Activated CD4-positive, alpha-beta T cell treated with anti-CD3 and anti-CD28 coated beads for 48 hours (primary cell): Measurements from ENCODE around the gene IGFLR1.

Source experiments
- DNase-seq: peaks from one replicate; pipeline ENCODE4 v3.0.0-alpha.2; 2020

Gene IGFLR1, protein sequence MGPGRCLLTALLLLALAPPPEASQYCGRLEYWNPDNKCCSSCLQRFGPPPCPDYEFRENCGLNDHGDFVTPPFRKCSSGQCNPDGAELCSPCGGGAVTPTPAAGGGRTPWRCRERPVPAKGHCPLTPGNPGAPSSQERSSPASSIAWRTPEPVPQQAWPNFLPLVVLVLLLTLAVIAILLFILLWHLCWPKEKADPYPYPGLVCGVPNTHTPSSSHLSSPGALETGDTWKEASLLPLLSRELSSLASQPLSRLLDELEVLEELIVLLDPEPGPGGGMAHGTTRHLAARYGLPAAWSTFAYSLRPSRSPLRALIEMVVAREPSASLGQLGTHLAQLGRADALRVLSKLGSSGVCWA

DNA sequence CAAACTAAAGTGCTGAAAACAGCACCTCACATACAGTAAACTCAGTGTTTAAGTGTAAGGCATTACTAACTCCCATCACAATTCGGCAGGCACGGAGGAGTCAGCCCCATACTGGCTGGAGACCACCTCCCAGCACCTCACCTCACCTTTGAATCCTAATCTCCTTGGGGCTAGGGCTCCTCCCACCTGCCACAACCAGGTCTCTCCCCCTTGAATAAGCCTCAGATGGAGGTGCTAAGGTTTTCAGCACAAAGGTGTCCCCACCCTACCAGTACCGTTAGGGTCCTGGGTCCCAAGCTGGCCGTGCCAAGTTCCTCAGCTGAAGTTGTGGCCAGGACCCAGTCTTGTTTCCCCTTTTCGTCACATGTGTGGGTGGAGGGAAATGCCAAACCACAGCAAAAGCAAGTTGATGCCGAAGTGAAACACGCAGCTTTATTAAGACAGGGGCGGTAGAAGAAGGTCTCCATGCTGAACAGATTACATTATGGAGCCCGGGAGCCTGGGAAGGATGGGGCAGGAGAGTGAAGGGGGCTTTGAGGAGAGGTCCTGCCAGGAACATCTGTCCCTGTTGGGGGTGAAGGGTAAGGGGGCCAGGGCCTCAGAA is at the start of gene IGFLR1:
TSS of gene IGFLR1 (minus strand) at position 332 of the 604 bp plus-strand sequence. CDS start 1,272 bp downstream, outside the sequence.
- peak; percentile 82 for DNase-seq

DNA sequence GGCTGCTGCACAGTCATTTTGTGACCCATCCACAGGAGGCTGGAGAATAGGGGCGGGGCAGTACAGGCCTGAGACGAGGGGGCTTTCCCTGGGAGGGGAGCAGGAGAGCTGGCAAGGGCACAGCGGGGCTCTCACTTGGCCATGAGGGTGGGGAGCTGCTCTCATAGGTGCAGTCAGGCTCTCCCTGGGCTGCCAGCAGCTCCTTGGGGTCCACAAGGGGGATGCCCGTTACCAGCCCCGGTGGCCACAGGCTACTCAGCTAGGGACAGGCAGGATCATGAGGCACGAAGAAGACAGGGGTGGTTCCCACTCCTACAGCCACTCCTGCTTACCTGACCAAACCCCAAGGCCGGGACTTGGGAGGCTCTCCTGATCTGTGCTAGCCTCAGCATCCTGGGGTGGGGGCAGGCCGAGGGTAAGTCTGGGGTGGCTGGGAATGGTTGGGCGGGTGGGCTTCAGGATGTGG is 49.6 kb upstream of the IGFLR1 start:
- DNase-seq, result no peak

DNA sequence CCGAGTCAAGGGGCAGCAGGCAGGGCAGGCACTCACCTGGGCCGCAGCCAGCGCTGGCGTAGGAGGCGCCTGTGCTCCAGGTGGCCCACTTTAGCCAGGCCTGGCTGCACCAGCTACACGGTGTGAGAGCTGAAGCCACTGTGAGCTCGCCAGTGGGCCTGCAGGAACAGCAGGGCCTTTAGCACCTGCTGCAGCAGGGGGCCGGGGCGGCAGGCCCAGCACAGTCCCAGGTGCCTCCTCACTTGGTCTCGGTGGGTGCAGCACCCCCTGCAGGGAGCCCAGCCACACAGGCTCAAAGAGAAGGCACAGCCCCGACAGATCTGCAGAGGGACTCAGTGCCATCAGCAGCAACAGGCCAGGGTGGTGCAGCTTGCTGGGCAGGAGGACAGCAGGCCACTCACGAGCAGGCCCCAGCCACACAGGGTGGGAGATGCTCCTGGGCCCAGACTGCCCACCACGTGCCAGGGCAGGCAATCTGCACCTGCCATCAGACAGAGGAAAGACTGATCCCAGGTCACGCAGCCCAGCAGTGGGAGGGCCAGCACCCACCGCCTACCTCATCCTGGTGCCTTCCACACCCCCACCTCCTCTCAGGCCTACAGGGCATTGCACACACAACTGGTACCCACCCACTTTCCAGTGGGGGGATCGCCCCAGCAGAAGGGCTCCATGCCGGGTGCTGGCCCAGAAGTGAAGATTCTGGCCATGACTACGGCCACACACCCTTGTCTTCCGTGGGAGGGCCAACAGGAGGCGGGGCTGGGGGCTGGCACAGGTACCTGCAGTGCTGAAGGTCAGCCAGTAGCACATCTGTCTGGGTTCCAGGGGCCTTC is 48.9 kb upstream of the IGFLR1 start:
- DNase-seq, result peak; percentile 25

DNA sequence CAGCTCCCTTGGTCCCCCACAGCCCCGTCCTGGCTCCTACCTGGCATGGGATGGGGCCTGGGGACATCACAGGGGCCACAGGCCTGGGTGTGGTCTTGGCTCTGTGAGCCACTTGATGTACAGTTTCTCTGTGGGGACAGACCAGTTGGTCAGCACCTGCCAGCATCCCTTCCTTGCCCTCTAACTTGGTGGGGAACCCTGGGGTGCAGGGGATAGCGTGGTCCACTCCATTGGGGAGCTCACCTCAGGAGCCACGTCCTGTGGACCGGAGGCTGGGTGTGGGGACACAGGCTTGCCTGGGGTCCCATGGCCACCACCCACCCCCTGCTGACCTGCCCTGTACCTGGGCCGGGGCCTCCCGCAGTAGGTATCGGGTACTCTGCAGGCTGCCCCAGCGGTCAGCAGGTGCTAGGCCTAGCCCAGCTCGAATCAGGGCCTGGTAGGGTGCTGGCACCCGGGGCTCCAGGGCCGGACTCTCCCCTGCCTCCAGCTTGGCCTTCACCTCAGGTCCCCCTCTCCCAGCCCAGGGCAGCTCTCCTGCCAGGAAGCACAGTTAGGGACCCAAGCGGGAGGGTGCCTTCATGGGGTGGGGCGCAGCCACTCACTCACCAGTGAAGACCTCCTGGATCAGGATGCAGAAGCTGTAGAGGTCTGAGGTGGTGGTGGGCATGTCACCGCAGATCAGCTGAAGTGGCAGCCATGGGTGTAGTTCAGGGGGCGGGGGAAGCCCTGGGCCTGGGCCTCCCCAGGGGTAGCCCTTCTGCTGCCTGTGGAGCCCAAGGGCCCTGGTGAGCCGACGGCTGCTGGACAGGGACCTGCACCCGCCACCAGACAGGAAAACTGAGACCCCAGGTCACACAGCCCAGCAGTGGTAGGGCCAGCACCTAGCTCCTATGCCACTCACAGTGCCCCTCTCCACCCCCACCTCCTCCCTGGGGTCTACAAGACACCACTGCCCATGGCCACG is 48.0 kb upstream of the IGFLR1 start:
- DNase-seq, result no peak

DNA sequence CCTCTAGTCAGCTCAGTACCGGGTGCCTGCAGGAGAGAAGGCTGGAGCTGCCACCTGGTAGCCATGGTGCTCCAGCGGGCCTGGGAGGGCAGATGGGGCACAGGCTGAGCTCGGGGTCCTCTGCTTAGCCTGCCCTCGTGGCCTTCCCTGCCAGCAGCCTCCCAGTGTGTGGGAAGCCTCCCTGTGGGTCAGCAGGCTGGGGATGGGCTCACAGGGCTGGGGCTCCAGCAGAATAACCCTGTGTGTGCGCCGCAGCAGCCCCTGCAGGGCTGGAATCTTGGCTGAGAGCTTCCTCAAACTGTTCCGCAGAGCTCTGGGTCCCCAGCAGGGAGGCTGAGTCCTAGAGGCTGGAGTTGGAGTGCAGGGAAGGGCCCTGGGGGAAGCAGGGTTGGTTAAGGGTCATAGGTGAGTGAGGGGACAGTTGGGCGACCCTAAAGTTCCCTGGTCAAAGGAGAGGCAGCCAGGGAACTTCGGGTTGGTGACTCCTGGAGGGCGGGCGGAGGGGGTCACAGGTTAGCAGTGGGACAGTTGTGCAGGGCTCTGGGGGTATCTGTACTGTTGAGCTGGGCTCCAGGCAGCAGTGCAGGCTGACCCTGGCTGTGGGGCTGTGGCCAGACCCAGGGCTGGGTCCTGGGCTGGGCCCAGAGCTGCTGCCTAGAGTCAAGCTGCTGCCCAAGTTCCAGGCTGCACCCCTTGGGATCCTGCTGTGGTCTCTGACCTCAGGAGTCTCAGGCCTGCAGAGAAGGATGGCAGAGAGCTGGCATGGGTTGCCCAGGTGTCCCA is 47.1 kb upstream of the IGFLR1 start:
- no peak for DNase-seq

DNA sequence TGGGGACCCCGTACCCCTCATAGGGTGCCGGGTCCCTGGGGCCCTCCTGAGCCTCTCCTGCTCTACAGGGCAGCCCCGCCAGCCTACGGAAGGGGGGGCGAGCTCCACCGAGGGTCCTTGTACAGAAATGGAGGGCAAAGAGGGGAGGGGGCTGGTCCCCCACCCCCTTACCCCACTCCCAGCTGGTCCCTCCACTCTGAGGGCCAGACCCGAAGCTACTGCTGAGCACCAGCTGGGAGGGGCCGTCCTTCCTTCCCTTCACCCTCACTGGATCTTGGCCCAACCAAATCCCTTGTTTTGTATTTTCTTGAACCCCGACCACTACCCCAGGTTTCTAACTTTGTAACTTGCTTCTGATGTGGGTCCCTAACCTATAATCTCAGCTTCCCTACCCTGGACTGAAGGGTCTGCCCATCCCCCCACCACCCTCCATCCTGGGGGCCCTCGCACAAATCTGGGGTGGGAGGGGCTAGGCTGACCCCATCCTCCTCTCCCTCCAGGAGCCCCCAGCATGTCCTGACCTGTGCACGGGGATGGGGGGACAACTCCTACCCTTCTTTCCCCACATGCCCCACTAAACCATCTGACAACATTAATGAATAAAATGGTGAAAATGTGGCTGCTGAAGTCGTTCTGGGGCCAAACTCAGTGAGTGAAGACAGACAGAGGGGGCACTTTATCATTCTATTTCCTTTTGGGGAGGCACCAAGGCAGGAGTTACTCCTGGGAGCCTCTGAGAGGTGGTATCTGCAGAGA is 46.1 kb upstream of the IGFLR1 start:
- no peak for DNase-seq

DNA sequence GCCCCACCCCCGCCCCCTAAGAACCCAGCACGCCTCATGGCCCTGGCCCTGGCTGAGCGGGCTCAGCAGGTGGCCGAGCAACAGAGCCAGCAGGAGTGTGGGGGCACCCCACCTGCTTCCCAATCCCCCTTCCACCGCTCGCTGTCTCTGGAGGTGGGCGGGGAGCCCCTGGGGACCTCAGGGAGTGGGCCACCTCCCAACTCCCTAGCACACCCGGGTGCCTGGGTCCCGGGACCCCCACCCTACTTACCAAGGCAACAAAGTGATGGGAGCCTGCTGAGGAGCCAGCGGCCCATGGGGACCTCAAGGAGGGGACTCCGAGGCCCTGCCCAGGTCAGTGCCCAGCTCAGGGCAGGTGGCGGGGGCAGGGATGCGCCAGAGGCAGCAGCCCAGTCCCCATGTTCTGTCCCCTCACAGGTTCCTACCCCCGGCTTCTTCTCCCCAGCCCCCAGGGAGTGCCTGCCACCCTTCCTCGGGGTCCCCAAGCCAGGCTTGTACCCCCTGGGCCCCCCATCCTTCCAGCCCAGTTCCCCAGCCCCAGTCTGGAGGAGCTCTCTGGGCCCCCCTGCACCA is 45.1 kb upstream of the IGFLR1 start:
- DNase-seq, result no peak

DNA sequence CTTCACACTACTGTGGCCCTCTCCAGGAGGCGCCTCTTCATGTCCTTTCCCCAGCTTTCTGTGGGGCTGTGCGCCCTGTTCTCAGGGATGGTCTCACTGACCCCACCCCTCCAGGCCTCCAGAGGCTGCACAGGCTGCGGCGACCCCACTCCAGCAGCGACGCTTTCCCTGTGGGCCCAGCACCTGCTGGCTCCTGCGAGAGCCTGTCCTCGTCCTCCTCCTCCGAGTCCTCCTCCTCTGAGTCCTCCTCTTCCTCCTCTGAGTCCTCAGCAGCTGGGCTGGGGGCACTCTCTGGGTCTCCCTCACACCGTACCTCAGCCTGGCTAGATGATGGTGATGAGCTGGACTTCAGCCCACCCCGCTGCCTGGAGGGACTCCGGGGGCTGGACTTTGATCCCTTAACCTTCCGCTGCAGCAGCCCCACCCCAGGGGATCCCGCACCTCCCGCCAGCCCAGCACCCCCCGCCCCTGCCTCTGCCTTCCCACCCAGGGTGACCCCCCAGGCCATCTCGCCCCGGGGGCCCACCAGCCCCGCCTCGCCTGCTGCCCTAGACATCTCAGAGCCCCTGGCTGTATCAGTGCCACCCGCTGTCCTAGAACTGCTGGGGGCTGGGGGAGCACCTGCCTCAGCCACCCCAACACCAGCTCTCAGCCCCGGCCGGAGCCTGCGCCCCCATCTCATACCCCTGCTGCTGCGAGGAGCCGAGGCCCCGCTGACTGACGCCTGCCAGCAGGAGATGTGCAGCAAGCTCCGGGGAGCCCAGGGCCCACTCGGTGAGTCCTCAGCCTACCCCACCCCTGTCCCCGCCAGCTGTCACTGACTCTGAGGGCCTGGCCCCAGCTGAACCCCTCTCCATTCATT is 44.3 kb upstream of the IGFLR1 start:
- DNase-seq, result no peak

DNA sequence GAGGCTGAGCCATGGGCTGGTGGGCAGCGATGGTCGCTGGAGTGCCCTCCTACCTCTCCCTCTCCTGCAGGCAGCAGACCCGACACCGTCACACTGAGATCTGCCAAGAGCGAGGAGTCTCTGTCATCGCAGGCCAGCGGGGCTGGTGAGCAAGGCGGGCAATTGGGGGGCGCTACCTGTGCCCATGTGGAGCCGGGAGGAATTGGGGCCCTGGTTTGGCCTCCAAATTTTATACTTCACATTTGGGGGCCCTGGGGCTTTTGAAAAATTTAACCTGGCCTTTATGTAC is 43.0 kb upstream of the IGFLR1 start:
- no peak for DNase-seq

DNA sequence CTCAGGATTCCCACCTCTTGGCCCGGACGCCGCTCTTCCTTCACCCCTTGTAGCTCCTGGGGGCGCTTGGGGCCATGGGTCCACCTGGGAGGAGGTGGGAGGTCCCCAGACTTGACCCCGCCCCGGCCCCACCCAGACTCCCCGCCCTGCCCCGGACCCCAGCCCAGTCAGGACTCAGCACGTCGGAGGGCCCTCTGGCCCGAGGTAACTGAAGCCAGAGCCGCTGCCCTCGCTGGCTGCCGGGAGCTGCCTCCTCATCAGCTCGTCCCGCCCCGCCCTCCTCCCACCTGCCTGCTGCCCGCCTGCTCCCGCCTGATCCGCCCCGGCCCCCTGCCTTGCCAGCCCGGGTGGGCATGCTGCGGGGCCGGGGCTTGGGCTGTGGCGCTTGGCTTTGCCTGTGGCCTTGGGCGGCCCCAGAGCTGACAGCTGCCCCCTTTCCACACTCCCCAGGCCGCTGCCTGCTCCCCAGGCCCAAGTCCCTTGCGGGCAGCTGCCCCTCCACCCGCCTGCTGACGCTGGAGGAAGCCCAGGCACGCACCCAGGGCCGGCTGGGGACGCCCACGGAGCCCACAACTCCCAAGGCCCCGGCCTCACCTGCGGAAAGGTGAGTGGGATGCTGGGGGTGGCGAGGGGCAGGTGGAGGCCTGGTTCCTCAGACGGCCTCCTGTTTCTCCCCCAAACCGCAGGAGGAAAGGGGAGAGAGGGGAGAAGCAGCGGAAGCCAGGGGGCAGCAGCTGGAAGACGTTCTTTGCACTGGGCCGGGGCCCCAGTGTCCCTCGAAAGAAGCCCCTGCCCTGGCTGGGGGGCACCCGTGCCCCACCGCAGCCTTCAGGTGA is 42.5 kb upstream of the IGFLR1 start:
- DNase-seq, result no peak

DNA sequence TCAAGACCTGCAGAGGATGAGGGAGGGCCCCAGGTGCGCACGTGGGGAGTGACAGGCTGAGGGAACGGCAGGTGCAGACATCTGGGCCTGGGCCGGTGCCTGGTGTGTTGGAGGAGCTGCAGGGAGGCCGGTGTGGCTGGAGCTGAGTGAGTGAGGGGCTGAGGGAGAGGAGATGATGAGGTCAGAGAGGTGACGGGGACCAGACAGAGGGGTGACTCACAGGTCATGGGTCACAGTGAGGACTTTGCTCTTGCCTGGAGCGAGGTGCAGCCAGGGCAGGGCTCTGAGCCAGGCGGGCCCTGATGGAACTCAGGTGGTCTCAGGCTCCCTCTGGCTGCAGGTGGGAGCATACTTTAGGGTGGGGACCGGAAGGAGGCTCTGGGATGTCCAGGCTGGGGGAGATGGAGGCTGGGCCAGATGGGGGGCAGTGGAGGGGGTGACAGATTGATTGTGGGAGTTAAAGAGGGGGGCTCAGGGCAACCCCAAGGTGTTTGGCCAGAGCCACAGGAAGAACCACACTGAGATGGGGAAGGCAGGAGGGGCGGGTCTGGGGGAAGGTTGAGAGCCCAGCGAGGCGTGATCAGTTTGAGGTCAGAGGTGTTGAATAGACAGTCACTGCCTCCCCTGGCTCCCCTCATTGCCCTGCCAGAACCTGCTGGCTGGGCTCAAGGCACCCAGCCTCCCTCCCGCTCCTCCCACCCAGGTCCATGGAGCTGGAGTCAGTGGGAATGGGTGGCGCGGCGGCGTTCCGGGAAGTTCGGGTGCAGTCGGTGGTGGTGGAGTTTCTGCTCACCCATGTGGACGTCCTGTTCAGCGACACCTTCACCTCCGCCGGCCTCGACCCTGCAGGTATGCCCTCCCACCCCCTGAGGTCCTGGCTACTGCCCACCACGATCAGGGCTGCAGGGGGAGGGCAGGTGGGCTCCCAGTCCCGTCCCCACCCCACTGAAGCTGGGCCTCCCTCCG is 41.5 kb upstream of the IGFLR1 start:
- no peak for DNase-seq

DNA sequence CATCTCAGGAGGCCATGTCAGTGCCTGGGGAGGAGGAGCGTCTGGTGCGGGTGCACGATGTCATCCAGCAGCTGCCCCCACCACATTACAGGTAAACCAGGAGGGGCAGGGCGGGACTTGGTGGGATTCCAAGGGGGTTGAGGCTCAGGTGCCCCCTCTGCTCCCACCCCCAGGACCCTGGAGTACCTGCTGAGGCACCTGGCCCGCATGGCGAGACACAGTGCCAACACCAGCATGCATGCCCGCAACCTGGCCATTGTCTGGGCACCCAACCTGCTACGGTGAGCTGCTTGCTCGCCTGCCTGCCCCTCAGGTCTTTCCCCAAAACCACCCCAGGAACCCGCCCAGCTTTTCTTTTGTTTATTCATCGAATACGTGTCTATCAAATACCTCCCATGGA is 40.3 kb upstream of the IGFLR1 start:
- no peak for DNase-seq

DNA sequence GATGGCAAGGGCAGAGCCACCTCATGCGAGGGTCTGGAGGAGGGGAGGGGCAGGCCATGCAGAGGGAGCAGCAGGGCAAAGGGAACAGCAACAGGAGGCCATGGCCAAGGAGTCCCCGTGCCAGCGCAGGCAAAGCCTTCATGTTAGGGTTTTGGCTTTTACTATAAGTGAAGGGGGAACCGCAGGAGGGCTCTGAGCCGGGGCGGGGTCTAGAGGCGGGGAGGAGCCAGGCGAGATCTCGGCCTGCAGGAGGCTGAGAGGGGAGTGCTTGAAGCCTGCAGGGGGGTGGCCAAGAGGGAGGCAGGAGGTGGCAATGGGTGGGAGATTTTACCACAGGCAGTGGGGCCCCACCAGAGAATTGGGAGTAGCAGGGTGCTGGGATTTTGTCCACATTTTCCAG is 39.4 kb upstream of the IGFLR1 start:
- DNase-seq, result no peak

DNA sequence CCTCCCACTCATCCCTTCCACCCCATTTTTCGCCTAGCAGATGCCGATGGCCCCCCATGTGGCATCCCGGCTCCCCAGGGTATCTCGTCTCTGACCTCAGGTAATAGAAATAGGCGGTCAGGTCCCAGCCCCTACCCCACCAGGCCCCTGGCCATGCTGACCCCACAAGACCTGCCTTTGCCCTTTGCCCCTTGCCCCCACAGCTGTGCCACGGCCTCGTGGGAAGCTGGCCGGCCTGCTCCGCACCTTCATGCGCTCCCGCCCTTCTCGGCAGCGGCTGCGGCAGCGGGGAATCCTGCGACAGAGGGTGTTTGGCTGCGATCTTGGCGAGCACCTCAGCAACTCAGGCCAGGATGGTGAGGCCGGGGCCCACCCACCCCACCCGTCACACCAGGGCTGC is 38.5 kb upstream of the IGFLR1 start:
- no peak for DNase-seq

DNA sequence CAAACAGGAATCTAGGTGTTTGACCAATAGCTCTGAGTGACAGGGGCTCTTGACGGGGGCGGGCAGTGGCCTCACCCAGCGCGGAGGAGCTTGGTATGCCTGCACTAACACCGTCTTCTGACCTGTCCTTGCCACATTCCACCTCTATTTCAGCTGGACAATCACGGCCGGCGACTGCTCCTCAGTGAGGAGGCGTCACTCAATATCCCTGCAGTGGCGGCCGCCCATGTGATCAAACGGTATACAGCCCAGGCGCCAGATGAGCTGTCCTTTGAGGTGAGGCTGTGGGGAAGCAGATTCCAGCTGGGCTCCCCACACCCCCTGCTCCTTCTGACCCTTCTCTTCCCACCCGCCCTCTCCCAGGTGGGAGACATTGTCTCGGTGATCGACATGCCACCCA is 37.8 kb upstream of the IGFLR1 start:
- no peak for DNase-seq

DNA sequence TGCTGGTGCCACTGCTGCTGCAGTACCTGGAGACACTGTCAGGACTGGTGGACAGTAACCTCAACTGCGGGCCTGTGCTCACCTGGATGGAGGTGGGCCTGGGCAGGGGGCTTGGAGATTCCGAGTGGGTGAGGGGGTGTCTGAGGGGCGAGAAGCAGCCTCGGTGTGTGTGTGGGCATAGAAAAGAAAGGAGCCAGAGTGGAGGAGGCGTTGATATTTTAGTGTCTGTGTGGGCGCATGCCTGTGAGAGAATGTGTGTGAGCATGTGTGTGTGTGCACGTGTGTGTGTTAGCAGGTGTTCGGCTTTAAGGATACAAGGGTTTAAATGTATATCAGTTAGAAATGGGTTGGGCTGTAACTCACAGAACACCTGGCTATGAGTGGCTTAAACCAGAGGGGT is 36.8 kb upstream of the IGFLR1 start:
- DNase-seq, result no peak

DNA sequence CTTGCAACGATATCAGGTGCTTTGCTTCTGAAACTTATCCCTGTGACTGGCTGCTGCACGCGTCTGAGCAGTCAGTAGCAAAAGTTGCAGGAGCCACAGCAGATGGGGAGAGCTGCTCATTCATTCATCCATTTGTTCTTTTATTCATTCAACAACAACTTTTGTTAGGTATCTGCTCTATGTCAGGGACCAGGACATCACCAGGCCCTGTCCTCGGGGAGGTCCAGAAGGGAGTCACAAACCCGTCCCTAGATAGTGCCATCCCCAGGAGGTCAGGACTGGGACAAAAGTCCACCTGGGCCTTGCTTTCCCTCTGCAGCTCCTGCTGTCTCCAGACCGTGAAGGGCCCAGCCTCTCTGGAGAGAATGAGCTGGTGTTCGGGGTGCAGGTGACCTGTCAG is 35.7 kb upstream of the IGFLR1 start:
- no peak for DNase-seq
